K562 (cell line): ENCODE measurements around the gene IL6R. TPM values are rescaled to one million over a fixed set of nuclear protein-coding genes. Genes with fewer than 3 reads are reported as not detected.

Source experiments
- ATF6 ChIP-seq: sonication (generic); formaldehyde crosslinking; IDR thresholded peaks from 2 replicates; pipeline ENCODE4 v1.4.0; 2020; ENCODE audit warnings: mild to moderate bottlenecking, missing genetic modification reagents
- BRD4 ChIP-seq: fragments of 200-600 bp; sonication (generic); IDR thresholded peaks from 2 replicates; pipeline ENCODE4 v1.6.1; 2017; ENCODE audit warnings: inconsistent platforms
- BRD9 ChIP-seq: fragments of 450-650 bp; IDR thresholded peaks from 2 replicates; pipeline ENCODE4 v1.6.1; 2018; ENCODE audit warnings: low read depth; ENCODE audit not compliant: partially characterized antibody
- C11orf30 ChIP-seq: fragments of 450-650 bp; IDR thresholded peaks from 2 replicates; pipeline ENCODE4 v1.6.1; 2016; ENCODE audit warnings: low read depth, mild to moderate bottlenecking
- CHD1 ChIP-seq: fragments of 200-600 bp; sonication (generic); IDR thresholded peaks from one replicate; pipeline ENCODE4 v1.6.1; 2012; ENCODE audit warnings: mild to moderate bottlenecking, moderate library complexity, low read length, inconsistent platforms
- COPS2 ChIP-seq: fragments of 450-650 bp; conservative IDR thresholded peaks from 2 replicates; pipeline ENCODE4 v1.6.1; 2016; ENCODE audit warnings: mild to moderate bottlenecking, moderate library complexity
- HNRNPLL ChIP-seq: fragments of 200-400 bp; formaldehyde crosslinking; IDR thresholded peaks from 2 replicates; pipeline ENCODE4 v1.6.1; 2017; ENCODE audit warnings: low read length, low read depth, mild to moderate bottlenecking; ENCODE audit not compliant: poor library complexity, severe bottlenecking
- HSF4 ChIP-seq: fragments of 250-450 bp; sonication (Bioruptor Pico); IDR thresholded peaks from 2 replicates; pipeline ENCODE4 v2.1.2; 2022; ENCODE audit warnings: mild to moderate bottlenecking, moderate library complexity, borderline replicate concordance
- MECOM ChIP-seq: fragments of 250-450 bp; sonication (Bioruptor Pico); IDR thresholded peaks from 2 replicates; pipeline ENCODE4 v1.8.0; 2022; ENCODE audit warnings: inconsistent platforms
- MLLT1 ChIP-seq, 2 experiments: fragments of 450-650 bp; IDR thresholded peaks; 2 replicates each; pipeline ENCODE4 v1.6.1; 2016
- PKNOX1 ChIP-seq: fragments of 450-650 bp; IDR thresholded peaks from 2 replicates; pipeline ENCODE4 v1.6.1; 2016
- RBBP5 ChIP-seq: fragments of 200-600 bp; sonication (generic); IDR thresholded peaks from 2 replicates; pipeline ENCODE4 v1.6.1; 2012; ENCODE audit warnings: borderline replicate concordance, mild to moderate bottlenecking, low read length, control low read depth, inconsistent platforms; ENCODE audit not compliant: insufficient read depth, poor library complexity, severe bottlenecking
- TARDBP ChIP-seq: fragments of 450-650 bp; IDR thresholded peaks from 2 replicates; pipeline ENCODE4 v1.6.1; 2016
- TEAD2 ChIP-seq: fragments of 450-650 bp; IDR thresholded peaks from 2 replicates; pipeline ENCODE4 v1.6.1; 2016; ENCODE audit warnings: missing genetic modification characterization, control low read depth, missing compliant biosample characterization
- YBX1 ChIP-seq: fragments of 450-650 bp; IDR thresholded peaks from 2 replicates; pipeline ENCODE4 v1.7.1; 2016; ENCODE audit warnings: mild to moderate bottlenecking
- ZMIZ1 ChIP-seq, 2 experiments: fragments of 150-350 bp in 1 of 2; IDR thresholded peaks; 2 replicates each; pipeline ENCODE4 v1.6.1; 2012 to 2016; ENCODE audit warnings: low read depth in 2 of 2, low read length in 2 of 2, mild to moderate bottlenecking in 1 of 2, moderate library complexity in 1 of 2
- ZNF347 ChIP-seq: fragments of 450-650 bp; formaldehyde crosslinking; IDR thresholded peaks from 2 replicates; pipeline ENCODE4 v1.4.0; 2020; ENCODE audit warnings: low read depth, mild to moderate bottlenecking, moderate library complexity
- ZNF431 ChIP-seq: sonication (generic); formaldehyde crosslinking; IDR thresholded peaks from 2 replicates; pipeline ENCODE4 v1.8.0; 2022; ENCODE audit warnings: mild to moderate bottlenecking, missing genetic modification reagents
- ZSCAN32 ChIP-seq: fragments of 450-650 bp; formaldehyde crosslinking; IDR thresholded peaks from 2 replicates; pipeline ENCODE4 v1.4.0; 2020; ENCODE audit warnings: mild to moderate bottlenecking, moderate library complexity
- polyA plus RNA-seq, 8 experiments: library from polyadenylated mRNA; depleted of rRNA in 4 of 8; stranded (reverse) in 5 of 8; unstranded in 3 of 8; fragments of >200 nt; fragmentation: Nextera tagmentation in 2 of 8; fragmentation: Illumina TruSeq in 1 of 8; extraction: Ambion mirVana in 2 of 8; extraction: Trizol in 1 of 8; gene quantifications; 2 replicates each; pipeline versions ENCODE4 v1.2.1 to v1.2.3, GENCODE V29; 2011 to 2014; ENCODE audit warnings: inconsistent platforms in 1 of 8, missing spikeins in 1 of 8
- total RNA-seq, 7 experiments: library from RNA; depleted of rRNA in 6 of 7; stranded (reverse); fragments of >200 nt in 6 of 7; fragmentation: Illumina TruSeq in 2 of 7; extraction: Trizol in 2 of 7; gene quantifications; 2 replicates each; pipeline versions ENCODE4 v1.2.1 to v1.2.3, GENCODE V29; 2011 to 2021; ENCODE audit warnings: low replicate concordance in 1 of 7

IL6R gene
- total and polyA plus RNA-seq, 9 of the 15 experiments (the other 6 are each of a cell fraction or from before 2014, with no cell fraction given) = 0.05 to 1.1 (median 0.11) TPM; not detected in 2

GRCh38 chr1:154386643-154387352 lies 18.3 kb upstream of the IL6R start (continued):
- no peak for TF ChIP-seq RBBP5
- TF ChIP-seq MLLT1 (IDR thresholded peaks at IDR 0.05) = no peak
- no peak for TF ChIP-seq ZNF431 (CRISPR knock-in tag)
- TF ChIP-seq TEAD2 (tag) = no peak
- no peak for TF ChIP-seq TARDBP
- TF ChIP-seq BRD4 = peak; percentile 63; the same call in 1 of the 2 replicates
- no peak for TF ChIP-seq ZMIZ1 (IDR thresholded peaks at IDR 0.05; ENCODE audit: low read depth in 2 of 2, low read length in 2 of 2)
- no peak for TF ChIP-seq HSF4 (CRISPR knock-in tag)
- TF ChIP-seq YBX1 = no peak
- TF ChIP-seq ATF6 = no peak
- TF ChIP-seq COPS2 = no peak
- no peak for TF ChIP-seq C11orf30
- no peak for TF ChIP-seq ZSCAN32 (CRISPR knock-in tag)
- TF ChIP-seq MECOM (CRISPR knock-in tag) = 0 out of 2 replicates have a peak, but pooled peaks have one; percentile 5
- no peak for TF ChIP-seq PKNOX1
- no peak for TF ChIP-seq HNRNPLL
- TF ChIP-seq CHD1 = no peak
- no peak for TF ChIP-seq BRD9
- no peak for TF ChIP-seq ZNF347 (CRISPR knock-in tag)
